MV-4-11 (cell line): ENCODE data around the gene MAGEA4.

Experiments used
- DNase-seq: peaks from one replicate; lab custom pipeline; 2025; lab: John Stamatoyannopoulos, UW

Gene MAGEA4

GRCh38 chrX:151923648-151924047 lies 11.0 kb downstream of the MAGEA4 start:
- no peak for DNase-seq

- no peak for DNase-seq
Observed at GRCh38 chrX:151929126-151929525, 16.4 kb downstream of the MAGEA4 start.

GRCh38 chrX:151935358-151935757 lies 22.7 kb downstream of the MAGEA4 start:
- DNase-seq: no peak

GRCh38 chrX:151938172-151938571 lies 25.5 kb downstream of the MAGEA4 start:
- DNase-seq: no peak

- no peak for DNase-seq
Observed at GRCh38 chrX:151954730-151955129, 42.0 kb downstream of the MAGEA4 start.

- no peak for DNase-seq
Observed at GRCh38 chrX:151958101-151958500, 45.4 kb downstream of the MAGEA4 start.

GRCh38 chrX:151962034-151962433 lies 49.3 kb downstream of the MAGEA4 start:
- no peak for DNase-seq

- no peak for DNase-seq
Observed at GRCh38 chrX:151966236-151966635, 53.5 kb downstream of the MAGEA4 start.

GRCh38 chrX:151970027-151970426 lies 57.3 kb downstream of the MAGEA4 start:
- DNase-seq: no peak

- peak; percentile 61 for DNase-seq
Observed at GRCh38 chrX:151970661-151971060, 58.0 kb downstream of the MAGEA4 start.

GRCh38 chrX:151973060-151973661 lies 60.5 kb downstream of the MAGEA4 start:
- no peak for DNase-seq

GRCh38 chrX:151973851-151974335 lies 61.2 kb downstream of the MAGEA4 start:
- DNase-seq: no peak
